HPDE6-E6E7 (cell line): Measurements from ENCODE around the gene CAMKK2.
"Not testable (repeated sequence)": the region's sequence is repeated elsewhere in the genome, so short reads cannot be mapped to it uniquely, and the experiment has no call there.

ENCODE experiments used
- DNase-seq: peaks from one replicate; pipeline ENCODE4 v3.0.0; 2011; ENCODE audit warnings: missing footprints; ENCODE audit errors: extremely low spot score

Gene CAMKK2

DNA sequence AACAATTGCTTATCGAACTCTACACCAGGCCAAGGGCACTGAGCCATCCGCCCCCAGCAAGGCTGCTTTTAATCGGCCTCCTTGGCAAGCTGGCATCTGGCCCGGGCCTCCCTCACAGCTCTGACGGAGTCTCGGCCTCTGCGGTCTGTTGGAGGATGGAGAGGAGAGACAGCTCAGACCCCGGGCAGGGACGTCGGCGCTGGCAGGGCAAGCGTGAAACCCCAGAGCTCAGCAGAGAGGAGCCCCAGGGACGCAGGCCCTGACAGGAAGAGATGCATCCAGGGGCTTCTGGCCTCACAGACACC, 17.5 kb downstream of the CAMKK2 start:
- DNase-seq, result no peak

DNA sequence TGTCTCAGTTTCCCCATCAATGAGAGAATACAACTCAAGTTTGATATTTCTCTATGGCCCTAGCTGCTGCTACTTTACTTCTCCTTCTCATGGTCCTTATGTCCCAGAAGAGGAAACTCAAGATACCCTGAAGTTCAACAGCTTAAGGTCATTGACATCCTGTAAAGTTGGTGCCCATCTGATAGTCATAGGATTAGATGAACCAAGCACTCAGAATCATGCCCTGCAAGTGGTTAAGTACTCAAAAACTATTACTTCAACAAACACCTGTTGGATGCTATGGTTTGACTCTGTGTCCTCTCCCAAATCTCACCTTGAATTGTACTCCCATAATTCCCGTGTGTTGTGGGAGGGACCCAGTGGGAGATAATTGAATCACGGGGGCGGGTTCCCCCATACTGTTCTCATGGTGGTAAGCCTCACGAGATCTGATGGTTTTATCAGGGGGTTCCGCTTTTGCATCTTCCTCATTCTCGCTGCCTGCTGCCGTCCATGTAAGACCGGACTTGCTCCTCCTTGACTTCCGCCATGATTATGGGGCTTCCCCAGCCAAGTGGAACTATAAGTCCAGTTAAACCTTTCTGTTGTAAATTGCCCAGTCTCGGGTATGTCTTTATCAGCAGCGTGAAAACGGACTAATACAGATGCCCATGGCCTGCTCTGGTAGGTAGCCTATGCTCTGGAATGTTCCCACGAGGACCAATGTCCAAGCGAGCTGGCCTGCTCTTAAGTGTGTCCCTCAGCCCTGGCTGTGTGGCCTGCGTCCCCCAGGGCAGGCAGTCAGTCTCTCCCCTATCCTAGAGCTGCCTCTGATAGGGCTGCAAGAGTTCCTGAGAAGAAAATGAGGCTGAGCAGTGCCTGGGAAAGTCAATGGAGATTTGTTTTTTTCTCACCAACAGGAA, 18.1 kb downstream of the CAMKK2 start:
- no peak for DNase-seq

DNA sequence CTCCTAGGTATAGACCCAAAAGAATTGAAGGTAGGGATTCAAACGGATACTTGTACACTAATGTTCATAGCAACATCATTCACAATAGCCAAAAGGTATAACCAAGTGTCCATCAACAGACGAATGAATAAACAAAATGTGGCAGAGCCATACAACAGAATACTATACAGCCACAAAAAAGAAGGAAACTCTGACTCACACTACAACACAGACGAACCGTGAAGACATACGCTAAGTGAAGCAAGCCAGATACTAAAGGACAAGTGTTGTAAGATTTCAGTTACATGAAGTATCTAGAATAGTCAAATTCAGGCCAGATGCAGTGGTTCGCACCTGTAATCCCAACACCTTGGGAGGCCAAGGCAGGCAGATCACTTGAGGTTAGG, 19.1 kb downstream of the CAMKK2 start:
- no peak for DNase-seq

DNA sequence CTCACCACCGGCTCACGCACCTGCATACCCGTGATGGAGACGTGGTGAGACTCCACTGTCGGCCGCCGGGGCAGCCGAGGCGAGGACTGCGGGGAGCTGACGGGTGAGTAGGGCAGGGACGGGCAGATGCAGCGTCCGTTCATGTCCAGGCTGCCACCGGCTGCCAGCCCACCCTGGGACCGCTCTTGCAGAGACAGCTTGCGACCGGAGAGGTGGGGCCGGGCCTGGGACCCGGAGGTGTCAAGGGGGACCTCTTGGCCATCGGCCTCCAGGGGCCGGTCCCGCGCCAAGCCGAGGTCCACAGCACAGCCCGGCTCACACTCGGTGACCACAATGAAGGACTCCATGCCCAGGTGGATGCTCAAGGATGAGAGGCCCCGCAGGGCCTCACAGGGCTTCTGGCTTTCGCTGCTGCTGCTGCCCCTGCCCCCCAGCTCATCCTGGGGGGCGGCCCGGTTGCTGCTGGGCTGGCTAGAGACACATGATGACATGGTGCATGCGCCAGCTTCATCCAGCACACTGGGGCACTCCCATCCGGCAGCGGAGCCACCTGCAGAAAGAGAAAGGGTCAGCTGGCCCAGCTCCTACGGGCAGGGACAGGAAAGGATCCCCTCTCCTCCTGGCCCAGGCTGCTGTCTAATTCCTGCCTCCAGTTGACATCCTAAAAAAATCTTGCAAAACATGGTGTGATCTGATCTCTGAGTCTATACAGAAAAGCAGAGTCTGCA, 22.3 kb downstream of the CAMKK2 start:
- no peak for DNase-seq

DNA sequence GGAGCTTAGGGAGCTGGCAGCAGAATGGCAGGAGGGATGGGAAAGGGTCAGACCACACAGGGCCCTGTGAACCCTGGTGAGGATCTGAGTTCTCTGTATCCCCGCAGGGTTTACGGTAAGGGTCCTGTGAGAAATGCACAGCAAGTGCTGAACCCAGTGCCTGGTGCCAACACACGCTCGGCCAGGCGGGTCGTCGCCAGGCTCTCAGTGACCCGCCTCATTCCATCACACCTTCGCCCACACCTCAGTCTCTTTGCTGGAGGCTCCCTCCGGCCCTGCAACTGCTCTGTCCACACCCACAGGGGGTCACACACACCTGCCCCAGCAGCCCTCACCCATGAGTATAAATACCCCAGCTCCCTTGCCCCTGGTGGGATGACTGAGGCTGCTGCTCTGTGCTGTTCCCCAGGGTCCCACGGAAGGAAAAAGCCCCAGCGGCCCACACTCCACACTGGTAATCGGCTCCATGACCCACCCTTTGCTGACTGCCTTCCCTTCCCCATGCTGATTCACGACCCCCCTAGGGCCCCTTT, 23.1 kb downstream of the CAMKK2 start:
- DNase-seq, result no peak

DNA sequence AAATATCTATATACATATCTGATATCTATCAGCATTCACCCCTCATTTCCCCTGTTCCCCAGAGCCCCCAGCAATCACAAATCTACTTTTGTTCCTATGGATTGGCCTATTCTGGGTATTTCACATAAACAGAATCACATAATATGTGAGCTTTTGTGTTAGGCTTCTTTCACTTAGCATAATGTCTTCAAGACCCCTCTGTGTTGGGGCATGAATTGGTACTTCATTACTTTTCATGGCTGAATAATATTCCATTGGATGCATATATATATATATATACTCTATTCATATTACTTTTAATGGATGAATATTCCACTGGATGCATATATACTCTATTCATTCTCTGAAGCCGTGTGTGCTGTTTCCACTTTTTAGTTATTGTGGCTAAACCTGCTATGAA, 28.7 kb downstream of the CAMKK2 start:
- DNase-seq, result no peak

GRCh38 chr12:121264951-121265515, 31.5 kb downstream of the CAMKK2 start:
- DNase-seq, result no peak

DNA sequence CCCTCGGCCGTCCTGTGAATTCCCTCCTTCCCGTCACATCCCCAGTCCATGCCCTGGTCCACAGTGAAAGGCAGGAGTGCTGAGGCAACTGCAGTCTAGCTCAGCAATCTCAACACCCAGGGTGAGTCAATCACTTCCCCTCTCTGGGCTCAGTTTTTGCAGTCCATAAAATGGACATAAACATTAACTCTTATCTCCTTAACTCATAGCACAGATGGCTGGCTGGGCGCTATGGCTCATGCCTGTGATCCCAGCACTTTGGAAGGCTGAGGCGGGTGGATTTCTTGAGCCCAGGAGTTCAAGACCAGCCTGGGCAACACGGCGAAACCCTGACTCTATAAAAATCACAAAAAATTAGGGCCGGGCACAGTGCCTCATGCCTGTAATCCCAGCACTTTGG, 32.4 kb downstream of the CAMKK2 start:
- DNase-seq, result no peak

- DNase-seq, result no peak
Observed at GRCh38 chr12:121263206-121263935, 33.1 kb downstream of the CAMKK2 start.

DNA sequence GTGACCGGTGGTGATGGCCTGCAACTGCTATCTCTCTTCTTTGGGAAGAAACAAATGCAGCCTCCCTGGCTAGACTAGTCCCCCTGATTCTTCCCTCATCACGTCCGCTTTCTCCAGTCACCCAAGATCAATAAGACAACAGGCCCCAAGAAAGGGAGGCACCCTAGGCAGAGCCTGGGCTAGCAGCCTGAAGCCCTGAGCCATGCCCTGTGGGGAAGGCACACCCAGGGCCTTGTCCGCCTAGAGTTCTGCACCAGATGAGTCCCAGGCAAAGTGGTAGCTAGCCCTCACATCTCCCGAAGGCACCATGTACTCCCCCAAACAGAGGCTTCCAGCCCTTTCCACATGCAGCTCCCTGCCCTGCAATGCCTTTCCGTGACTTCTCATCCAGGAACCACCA, 35.1 kb downstream of the CAMKK2 start:
- no peak for DNase-seq

GRCh38 chr12:121260091-121260490, 36.4 kb downstream of the CAMKK2 start:
- no peak for DNase-seq

DNA sequence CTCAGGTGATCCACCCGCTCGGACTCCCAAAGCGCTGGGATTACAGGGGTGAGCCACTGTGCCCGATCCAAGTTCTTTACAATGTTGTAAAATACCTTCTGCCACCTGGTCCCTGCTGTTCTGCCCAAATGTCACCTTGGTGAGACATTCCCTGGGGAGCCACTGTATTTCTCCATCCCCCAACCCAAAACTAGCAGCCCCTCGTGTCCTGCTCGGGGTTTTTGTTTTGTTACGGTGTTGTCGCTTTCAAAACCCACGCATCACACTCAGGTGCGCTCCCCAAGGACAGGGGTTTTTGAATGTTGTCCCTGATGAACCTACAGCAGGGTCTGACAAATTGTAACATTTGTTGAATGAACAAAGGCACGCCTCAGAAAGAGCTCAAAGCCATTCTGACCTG, 37.4 kb downstream of the CAMKK2 start:
- DNase-seq, result no peak

- DNase-seq, result not testable (repeated sequence)
Observed at GRCh38 chr12:121257704-121258449, 38.6 kb downstream of the CAMKK2 start.

DNA sequence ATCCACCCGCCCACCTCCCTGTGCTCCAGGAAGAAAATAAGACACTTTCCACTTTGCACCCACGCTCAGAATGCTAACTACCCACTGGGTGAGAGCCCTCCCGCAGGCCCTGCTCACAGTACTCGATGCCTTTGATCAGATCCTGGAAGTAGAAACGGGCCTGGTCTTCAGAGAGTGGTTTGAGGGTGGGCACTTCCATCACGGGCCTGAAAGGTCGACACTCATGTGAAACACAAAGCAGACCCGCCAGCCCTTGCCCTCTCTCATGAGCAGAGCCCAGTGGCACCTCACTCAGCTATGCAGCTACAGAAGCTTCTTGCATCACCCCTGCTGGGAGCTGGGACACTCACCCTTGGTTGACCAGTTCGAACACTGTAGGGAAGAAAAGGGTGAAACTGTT, 41.1 kb downstream of the CAMKK2 start:
- DNase-seq, result no peak

DNA sequence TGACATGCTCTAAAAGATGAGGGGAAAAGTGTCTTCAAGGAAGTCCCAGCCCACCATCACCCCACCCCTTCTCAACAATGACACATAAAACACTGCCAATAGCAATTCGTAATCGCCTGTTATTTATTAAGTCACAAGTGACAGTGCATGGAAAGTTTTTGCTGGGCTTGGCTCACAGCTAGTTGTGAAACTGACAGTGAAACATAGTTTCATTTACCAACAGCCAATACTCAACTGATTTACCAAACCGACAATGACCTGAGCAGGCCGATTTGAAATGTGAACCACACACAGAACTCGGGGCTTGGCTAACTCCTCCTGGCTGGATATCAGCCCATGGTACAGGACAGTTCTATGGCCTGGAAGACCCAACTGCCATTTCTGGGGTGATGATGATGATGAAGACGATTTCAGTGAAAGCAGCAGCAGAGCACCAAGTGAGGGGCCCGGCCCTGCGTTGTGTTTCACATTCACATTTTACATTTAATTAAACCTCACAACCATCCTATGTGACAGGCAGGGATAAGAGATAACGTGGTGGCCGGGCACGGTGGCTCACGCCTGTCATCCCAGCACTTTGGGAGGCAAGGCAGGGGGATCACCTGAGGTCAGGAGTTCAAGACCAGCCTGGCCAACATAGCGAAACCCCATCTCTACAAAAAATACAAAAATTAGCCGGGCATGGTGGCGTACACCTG, 42.7 kb downstream of the CAMKK2 start:
- DNase-seq, result no peak

DNA sequence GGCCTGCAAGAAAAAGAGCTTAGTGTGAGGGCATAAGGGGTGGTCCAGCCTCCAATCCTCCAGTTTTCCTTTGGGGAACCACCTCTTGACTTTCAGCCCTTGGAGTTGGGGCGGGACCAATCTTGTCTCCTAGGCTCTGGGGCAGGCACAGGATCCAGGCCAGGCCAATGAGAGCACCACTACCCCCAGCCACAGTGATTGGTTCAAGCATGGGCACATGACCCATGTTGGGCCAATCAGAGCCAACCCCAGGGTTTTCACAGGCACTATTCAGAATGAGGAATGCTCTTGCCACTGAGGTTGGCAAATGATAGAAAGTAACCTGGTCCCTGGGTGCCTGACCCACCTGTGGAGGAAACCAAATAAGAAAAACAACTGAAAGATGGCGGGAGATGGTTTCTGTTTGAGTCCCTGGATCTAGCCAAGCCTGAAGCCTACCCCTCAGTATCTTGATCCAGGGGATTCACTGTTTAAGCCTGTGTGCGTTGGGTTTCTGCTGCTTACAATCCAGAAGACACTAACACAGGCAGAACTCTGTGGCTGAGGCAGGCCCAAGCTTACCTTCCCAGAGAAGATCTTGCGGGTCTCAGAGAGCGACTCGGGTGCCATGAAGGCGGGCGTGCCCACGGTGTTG, 43.7 kb downstream of the CAMKK2 start:
- no peak for DNase-seq

GRCh38 chr12:121251838-121252237, 44.7 kb downstream of the CAMKK2 start:
- DNase-seq, result no peak

GRCh38 chr12:121250359-121250758, 46.1 kb downstream of the CAMKK2 start:
- no peak for DNase-seq

GRCh38 chr12:121248622-121249021, 47.9 kb downstream of the CAMKK2 start:
- DNase-seq, result no peak

GRCh38 chr12:121246893-121247557, 49.5 kb downstream of the CAMKK2 start:
- no peak for DNase-seq
